Kidney (tissue), 14 donors: Measurements from ENCODE around the gene FMO1. TPM values are rescaled to one million over a fixed set of nuclear protein-coding genes. Genes with fewer than 3 reads are reported as not detected.

Experiments
- DNase-seq, 5 donors: peaks; one replicate each; pipeline ENCODE4 v3.0.0-alpha.2; 2013 to 2020
- FAIRE-seq: peaks from 2 replicates; lab custom pipeline; 2012; peaks lifted over from hg19 to GRCh38; lab: Jason Lieb, UNC
- H3K27ac ChIP-seq, 2 donors: one replicate each; pipeline ENCODE4 v1.7.0; 2013; ENCODE audit warnings: low read depth in 2 of 2, low read length in 2 of 2, inconsistent platforms in 1 of 2
- H3K27me3 ChIP-seq: one replicate; pipeline ENCODE4 v1.7.1; 2013; ENCODE audit warnings: low read length, inconsistent platforms; ENCODE audit not compliant: control insufficient read depth, insufficient read depth
- H3K36me3 ChIP-seq, 3 donors: one replicate each; pipeline versions ENCODE4 v1.7.0 to v1.7.1; 2013; ENCODE audit warnings: low read length in 3 of 3, control low read depth in 1 of 3, inconsistent platforms in 1 of 3; ENCODE audit not compliant: insufficient read depth in 3 of 3, control insufficient read depth in 2 of 3
- H3K4me1 ChIP-seq, 3 donors: one replicate each; pipeline versions ENCODE4 v1.7.0 to v1.7.1; 2013; ENCODE audit warnings: low read length in 3 of 3, inconsistent platforms in 1 of 3, low read depth in 1 of 3; ENCODE audit not compliant: control insufficient read depth in 2 of 3, insufficient read depth in 2 of 3
- H3K4me3 ChIP-seq, 3 donors: one replicate each; pipeline versions ENCODE4 v1.7.0 to v1.8.1; 2013; ENCODE audit warnings: low read length in 3 of 3, control low read depth in 1 of 3, inconsistent platforms in 1 of 3
- H3K9ac ChIP-seq, 3 donors: one replicate each; pipeline versions ENCODE4 v1.7.0 to v1.7.1; 2013; ENCODE audit warnings: low read length in 3 of 3, control low read depth in 1 of 3, inconsistent platforms in 1 of 3
- H3K9me3 ChIP-seq, 3 donors: one replicate each; pipeline versions ENCODE4 v1.7.0 to v1.7.1; 2013; ENCODE audit warnings: low read length in 3 of 3, control low read depth in 1 of 3, inconsistent platforms in 1 of 3; ENCODE audit not compliant: control insufficient read depth in 2 of 3, insufficient read depth in 1 of 3
- intact Hi-C: fragments of 100-400 bp; cut with DNase I; formaldehyde crosslinking; loops from one replicate; pipeline ENCODE4 v1.11.1; 2022
- polyA plus RNA-seq: library from polyadenylated mRNA; stranded (reverse); fragments of 350-450 nt; fragmentation: Illumina TruSeq; extraction: RNeasy Lipid Tissue Mini Kit (QIAGEN cat#74804); gene quantifications from one replicate; pipeline ENCODE4 v1.2.3, GENCODE V29; 2014; ENCODE audit warnings: low read depth, low replicate concordance; ENCODE audit not compliant: insufficient read depth
- total RNA-seq: library from RNA; stranded (reverse); fragmentation: NEBNext Ultra II Directional; extraction: Animal tissue kit (Norgen Biotek cat#: 25700); gene quantifications from one replicate; pipeline ENCODE4 v1.2.1, GENCODE V29; 2021
- TF ChIP-seq, protein P1 (sequence below): IDR thresholded peaks from 3 replicates; pipeline ENCODE4 v1.5.1; 2012; ENCODE audit warnings: mild to moderate bottlenecking, moderate library complexity, borderline replicate concordance; ENCODE audit not compliant: insufficient read depth; ENCODE audit errors: extremely low read depth
- donor health status: control.
- donor health status: control.
- donor health status: control.
- donor health status: control.
- donor health status: control.
- donor health status: DM: yes; HTN: yes; CAD: no.
- donor health status: Normal renal cell carcinoma (clear cell type).

Gene FMO1
- total and polyA plus RNA-seq, 2 donors from 2014 or later = 16.5 to 116 TPM

DNA sequence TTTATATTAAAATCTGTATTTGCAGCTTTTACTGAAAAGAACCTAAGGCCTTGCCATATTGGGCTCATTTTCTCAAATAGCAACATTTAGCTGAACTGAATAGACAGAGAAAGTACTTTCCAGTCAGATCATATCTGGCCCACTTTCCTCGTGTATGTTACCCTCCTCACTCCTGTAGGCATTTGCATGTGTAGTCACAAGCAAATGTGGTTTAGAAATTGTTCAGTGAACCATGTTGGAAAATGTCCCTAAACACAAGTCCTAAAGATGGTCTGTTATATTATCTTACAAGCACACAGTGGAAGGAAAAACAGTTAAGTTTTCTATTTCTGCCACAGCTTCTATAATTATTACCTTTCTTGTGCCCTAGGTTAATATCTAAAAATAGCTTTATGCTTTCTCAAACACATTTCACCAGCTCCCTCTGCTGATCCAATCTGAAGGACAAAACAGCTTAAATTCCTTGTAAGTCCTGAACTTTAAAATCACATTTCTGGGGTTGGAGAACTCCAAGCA is 65.1 kb downstream of the FMO1 start:
- no peaks in the 10 kb centered on the region for H3K9me3 ChIP-seq
- no peaks in the 10 kb centered on the region for H3K27me3 ChIP-seq
- TF ChIP-seq, protein P1, sequence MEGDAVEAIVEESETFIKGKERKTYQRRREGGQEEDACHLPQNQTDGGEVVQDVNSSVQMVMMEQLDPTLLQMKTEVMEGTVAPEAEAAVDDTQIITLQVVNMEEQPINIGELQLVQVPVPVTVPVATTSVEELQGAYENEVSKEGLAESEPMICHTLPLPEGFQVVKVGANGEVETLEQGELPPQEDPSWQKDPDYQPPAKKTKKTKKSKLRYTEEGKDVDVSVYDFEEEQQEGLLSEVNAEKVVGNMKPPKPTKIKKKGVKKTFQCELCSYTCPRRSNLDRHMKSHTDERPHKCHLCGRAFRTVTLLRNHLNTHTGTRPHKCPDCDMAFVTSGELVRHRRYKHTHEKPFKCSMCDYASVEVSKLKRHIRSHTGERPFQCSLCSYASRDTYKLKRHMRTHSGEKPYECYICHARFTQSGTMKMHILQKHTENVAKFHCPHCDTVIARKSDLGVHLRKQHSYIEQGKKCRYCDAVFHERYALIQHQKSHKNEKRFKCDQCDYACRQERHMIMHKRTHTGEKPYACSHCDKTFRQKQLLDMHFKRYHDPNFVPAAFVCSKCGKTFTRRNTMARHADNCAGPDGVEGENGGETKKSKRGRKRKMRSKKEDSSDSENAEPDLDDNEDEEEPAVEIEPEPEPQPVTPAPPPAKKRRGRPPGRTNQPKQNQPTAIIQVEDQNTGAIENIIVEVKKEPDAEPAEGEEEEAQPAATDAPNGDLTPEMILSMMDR = no peak
- H3K36me3 ChIP-seq = no peaks in the 10 kb centered on the region
- intact Hi-C loops = no loop called here
- DNase-seq (no peak), FAIRE-seq (no peak)
- peak overlapping the region; percentile 67 to 85 for H3K27ac ChIP-seq
- peak overlapping the region in 2 of 3 donors; percentile 6 to 9 for H3K9ac ChIP-seq
- H3K4me3 ChIP-seq = peak overlapping the region in 2 of 3 donors; percentile 7 to 20
- H3K4me1 ChIP-seq = peaks cover 0 to 4% (median 0%) of the 10 kb centered on the region in 3 donors

DNA sequence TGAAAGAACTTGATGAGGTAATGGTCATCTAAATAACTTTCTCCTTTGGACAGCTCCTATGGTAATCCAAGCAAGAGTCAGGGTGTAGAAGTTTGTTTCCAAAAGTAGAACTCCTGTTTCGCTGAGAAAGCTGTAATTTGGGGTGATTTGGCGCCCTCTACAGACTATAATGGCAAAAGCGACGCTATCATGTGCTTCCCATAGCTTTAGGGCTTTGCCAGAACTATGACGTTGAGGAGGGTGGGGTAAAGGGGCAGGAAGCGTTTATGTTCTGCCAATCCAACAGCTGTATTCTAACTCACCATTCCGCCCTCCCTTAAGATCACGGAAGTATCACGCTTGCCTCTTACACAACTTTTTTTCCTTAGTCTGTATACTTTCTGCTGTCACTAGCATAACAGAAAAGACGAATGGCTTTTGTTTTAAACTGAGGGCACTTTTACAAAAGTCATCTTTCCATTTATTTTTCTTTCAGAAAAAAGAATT is 65.6 kb downstream of the FMO1 start, which contains the start of gene FMO4:
Gene FMO4 (plus strand): TSS at position 349 of the 486 bp plus-strand sequence. CDS start 5,643 bp downstream, outside the sequence.
- Histone ChIP-seq H3K9ac (peak within 1 kb of the TSS; percentile 41 to 85 (median 63)), H3K27me3 (no peaks in the 10 kb centered on the region), H3K4me3 (peak within 1 kb of the TSS; percentile 60 to 81 (median 80)), H3K9me3 (peaks cover 0 to under 1% (median 0%) of the 10 kb centered on the region in 3 donors), H3K4me1 (peaks cover 0 to 4% (median 0%) of the 10 kb centered on the region in 3 donors), H3K27ac (peak within 1 kb of the TSS; percentile 83 to 85), H3K36me3 (no peaks in the 10 kb centered on the region)
- FAIRE-seq = peak; percentile 99
- TF ChIP-seq, protein P1 = peak; percentile 90
- intact Hi-C loops = no loop called here
- peak; percentile 73 to 99 (median 94) for DNase-seq

DNA sequence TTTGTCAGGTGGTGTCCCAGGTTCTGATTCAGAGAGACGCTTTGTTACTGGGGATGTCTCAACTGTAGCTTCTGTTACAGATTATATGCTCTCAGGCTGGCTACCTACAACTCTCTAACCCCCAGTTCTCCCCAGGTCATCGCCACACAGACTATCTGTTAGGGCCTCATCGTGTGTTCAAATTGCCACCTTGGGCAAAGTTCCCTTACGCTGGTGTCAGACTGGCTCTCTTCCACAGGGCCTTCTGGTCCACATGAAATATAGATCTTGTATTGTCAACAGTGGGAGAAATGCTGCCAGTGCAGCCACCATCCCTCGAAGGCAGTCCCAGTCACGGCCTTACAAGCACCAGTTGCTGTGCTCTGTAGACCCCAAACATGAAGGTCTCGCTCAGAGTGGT is 81.0 kb downstream of the FMO1 start:
- H3K4me3 ChIP-seq = no peak overlapping the region
- peaks cover 0 to 4% (median 2%) of the 10 kb centered on the region in 3 donors for H3K36me3 ChIP-seq
- DNase-seq = no peak
- TF ChIP-seq, protein P1 = no peak
- no peak overlapping the region for H3K9ac ChIP-seq
- H3K4me1 ChIP-seq = peaks cover 0 to 3% (median 0%) of the 10 kb centered on the region in 3 donors
- no peaks in the 10 kb centered on the region for H3K9me3 ChIP-seq
- FAIRE-seq = no peak
- no peaks in the 10 kb centered on the region for H3K27me3 ChIP-seq
- no peak overlapping the region for H3K27ac ChIP-seq
- intact Hi-C loops = no loop called here
